H1 (cell line): ENCODE data around the gene MIDN.

Experiments used
- ATF2 ChIP-seq: IDR thresholded peaks from 2 replicates; pipeline ENCODE4 v1.6.1; 2012; ENCODE audit warnings: low read length, inconsistent platforms
- CHD1 ChIP-seq: IDR thresholded peaks from 2 replicates; pipeline ENCODE4 v1.6.1; 2012; ENCODE audit warnings: low read depth, low read length, improper control_type of control experiment
- CTCF ChIP-seq, 3 experiments: IDR thresholded peaks; 1 replicate in 2 of 3; 2 replicates in 1 of 3; pipeline versions ENCODE4 v1.5.1 to v1.6.1; 2011; ENCODE audit warnings: low read length in 3 of 3, mild to moderate bottlenecking in 3 of 3, inconsistent platforms in 2 of 3, low read depth in 1 of 3, moderate library complexity in 1 of 3; ENCODE audit not compliant: insufficient read depth in 1 of 3; ENCODE audit errors: control extremely low read depth in 1 of 3
- EGR1 ChIP-seq: IDR thresholded peaks from 2 replicates; pipeline ENCODE4 v1.6.1; 2011; ENCODE audit warnings: low read depth, low read length, borderline replicate concordance
- EZH2 ChIP-seq: fragments of 200-600 bp; sonication (generic); IDR thresholded peaks from 2 replicates; pipeline ENCODE4 v1.7.1; 2012; ENCODE audit warnings: low read depth, mild to moderate bottlenecking, moderate library complexity, low read length, inconsistent platforms; ENCODE audit not compliant: severe bottlenecking
- RAD21 ChIP-seq, 2 experiments: IDR thresholded peaks in 1 of 2; conservative IDR thresholded peaks in 1 of 2; 2 replicates each; pipeline ENCODE4 v1.6.1; 2011; ENCODE audit warnings: low read depth in 2 of 2, low read length in 2 of 2, improper control_type of control experiment in 1 of 2, inconsistent platforms in 1 of 2, mild to moderate bottlenecking in 1 of 2, moderate library complexity in 1 of 2
- SUZ12 ChIP-seq: fragments of 200-600 bp; sonication (generic); IDR thresholded peaks from 2 replicates; pipeline ENCODE4 v1.6.1; 2012; ENCODE audit warnings: mild to moderate bottlenecking, inconsistent platforms, low read length, moderate library complexity, mixed read lengths
- YY1 ChIP-seq: IDR thresholded peaks from 2 replicates; pipeline ENCODE4 v1.6.1; 2011; ENCODE audit warnings: low read depth, mild to moderate bottlenecking, low read length

- TF ChIP-seq RAD21 (IDR thresholded peaks at IDR 0.05 in 1 of 2, conservative IDR thresholded peaks at IDR 0.05 in 1 of 2; ENCODE audit: low read depth in 2 of 2, low read length in 2 of 2) = 0 out of 4 replicates have a peak, but pooled peaks of 1 of the 2 experiments have one; percentile 13
- no peak for TF ChIP-seq YY1
- TF ChIP-seq EGR1 = no peak
- TF ChIP-seq CTCF (IDR thresholded peaks at IDR 0.05; ENCODE audit: control extremely low read depth in 1 of 3, insufficient read depth in 1 of 3, low read depth in 1 of 3, low read length in 3 of 3) = peak in 1 of 3 experiments; percentile 16; a peak in 1 of 4 replicates
- no peak for TF ChIP-seq ATF2
- TF ChIP-seq EZH2 = no peak
- no peak for TF ChIP-seq CHD1
- no peak for TF ChIP-seq SUZ12
Measured at GRCh38 chr19:1285737-1286360, 37.5 kb downstream of the MIDN start, which contains the start of gene EFNA2.
